DND-41 (cell line): Measurements from ENCODE around the gene SRRM2.

Experiments
- ATAC-seq: fragments of 200-7000 bp; cut with Tn5 transposase; 3 replicates; pipeline ENCODE4 v1.9.1; 2021; ENCODE audit warnings: low read depth; ENCODE audit not compliant: insufficient read depth
- DNase-seq: peaks from one replicate; pipeline ENCODE4 v3.0.0-alpha.2; 2020
- H2AFZ ChIP-seq: 2 replicates; pipeline ENCODE4 v1.6.0; 2012; ENCODE audit warnings: low read depth, low read length
- H3K27ac ChIP-seq: 2 replicates; pipeline ENCODE4 v1.5.1; 2012; ENCODE audit warnings: low read length, inconsistent platforms
- H3K27me3 ChIP-seq: fragments of 200-600 bp; sonication (generic); 2 replicates; pipeline ENCODE4 v1.6.0; 2012; ENCODE audit warnings: low read length, mild to moderate bottlenecking, inconsistent platforms; ENCODE audit not compliant: insufficient read depth, poor library complexity
- H3K36me3 ChIP-seq: 2 replicates; pipeline ENCODE4 v1.5.1; 2012; ENCODE audit warnings: low read length, inconsistent platforms; ENCODE audit not compliant: insufficient read depth
- H3K4me1 ChIP-seq: 2 replicates; pipeline ENCODE4 v1.5.1; 2012; ENCODE audit warnings: mild to moderate bottlenecking, low read length; ENCODE audit not compliant: insufficient read depth
- H3K4me2 ChIP-seq: 2 replicates; pipeline ENCODE4 v1.6.0; 2012; ENCODE audit warnings: mild to moderate bottlenecking, moderate library complexity, low read length, inconsistent platforms; ENCODE audit not compliant: insufficient read depth
- H3K4me3 ChIP-seq, 2 experiments: fragments of 200-600 bp in 1 of 2; shearing (Covaris generic) in 1 of 2; 2 replicates each; pipeline ENCODE4 v1.5.1; 2012 to 2016; ENCODE audit warnings: inconsistent platforms in 2 of 2, low read length in 2 of 2, mild to moderate bottlenecking in 2 of 2, low read depth in 1 of 2, moderate library complexity in 1 of 2
- H3K79me2 ChIP-seq: 2 replicates; pipeline ENCODE4 v1.6.0; 2012; ENCODE audit warnings: low read length, inconsistent platforms; ENCODE audit not compliant: insufficient read depth
- H3K9ac ChIP-seq: 2 replicates; pipeline ENCODE4 v1.6.0; 2012; ENCODE audit warnings: low read depth, mild to moderate bottlenecking, inconsistent platforms, low read length, moderate library complexity
- H3K9me3 ChIP-seq: 2 replicates; pipeline ENCODE4 v1.5.1; 2012; ENCODE audit warnings: low read length, moderate library complexity, mild to moderate bottlenecking, inconsistent platforms; ENCODE audit not compliant: insufficient read depth, severe bottlenecking
- H4K20me1 ChIP-seq: 2 replicates; pipeline ENCODE4 v1.6.0; 2012; ENCODE audit warnings: low read length; ENCODE audit not compliant: insufficient read depth
- EZH2 ChIP-seq: IDR thresholded peaks from 3 replicates; pipeline ENCODE4 v1.6.1; 2012; ENCODE audit warnings: borderline replicate concordance, low read depth, mild to moderate bottlenecking, moderate library complexity, low read length, inconsistent platforms; ENCODE audit not compliant: severe bottlenecking
- TF ChIP-seq, protein P1 (sequence below): IDR thresholded peaks from 2 replicates; pipeline ENCODE4 v1.5.1; 2012; ENCODE audit warnings: borderline replicate concordance, low read length, moderate library complexity, mild to moderate bottlenecking; ENCODE audit not compliant: poor library complexity, severe bottlenecking; ENCODE audit errors: extremely low read depth

The SRRM2 gene

DNA sequence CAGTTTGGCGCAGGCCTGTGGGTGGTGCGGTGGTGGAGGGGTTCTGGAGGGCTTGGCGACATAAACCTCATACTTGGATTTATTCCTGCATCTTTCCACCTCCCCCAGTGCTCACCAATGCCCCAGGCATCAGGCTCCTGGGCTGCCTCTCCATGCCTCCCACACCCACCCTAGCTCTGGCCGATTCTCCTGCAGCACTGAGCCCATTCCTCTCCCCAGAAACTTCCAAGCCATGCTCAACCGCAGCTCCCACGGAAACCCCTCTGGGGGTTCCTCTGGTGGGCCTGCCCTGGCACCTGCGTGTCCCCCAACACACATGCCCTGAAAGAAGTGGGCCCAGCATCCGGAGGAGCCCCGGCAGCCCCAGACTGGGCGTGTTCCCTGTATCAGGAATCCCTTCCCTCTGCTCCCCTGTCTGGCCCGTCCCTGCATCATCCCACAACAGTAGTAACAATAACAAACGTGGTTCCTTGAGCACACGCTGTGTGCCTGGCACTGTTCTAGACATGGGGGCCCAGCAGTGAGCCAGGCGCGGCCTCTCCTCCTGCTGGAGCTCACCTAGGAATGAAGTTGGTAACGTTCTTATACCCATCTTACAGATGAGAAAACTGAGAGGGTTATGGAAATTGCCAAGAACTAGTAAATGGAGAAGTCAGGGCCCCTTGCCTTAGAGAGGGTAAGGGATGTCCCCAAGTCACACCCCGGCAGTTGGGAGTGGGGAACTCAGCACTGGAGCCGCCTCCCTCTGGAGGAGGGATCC, 66.9 kb downstream of the SRRM2 start:
- H3K9me3 ChIP-seq, result no peaks in the 10 kb centered on the region
- H3K79me2 ChIP-seq, result no peaks in the 10 kb centered on the region
- H3K4me2 ChIP-seq, result no peak overlapping the region
- H4K20me1 ChIP-seq, result no peaks in the 10 kb centered on the region
- H3K27ac ChIP-seq, result no peak overlapping the region
- TF ChIP-seq, protein P1, sequence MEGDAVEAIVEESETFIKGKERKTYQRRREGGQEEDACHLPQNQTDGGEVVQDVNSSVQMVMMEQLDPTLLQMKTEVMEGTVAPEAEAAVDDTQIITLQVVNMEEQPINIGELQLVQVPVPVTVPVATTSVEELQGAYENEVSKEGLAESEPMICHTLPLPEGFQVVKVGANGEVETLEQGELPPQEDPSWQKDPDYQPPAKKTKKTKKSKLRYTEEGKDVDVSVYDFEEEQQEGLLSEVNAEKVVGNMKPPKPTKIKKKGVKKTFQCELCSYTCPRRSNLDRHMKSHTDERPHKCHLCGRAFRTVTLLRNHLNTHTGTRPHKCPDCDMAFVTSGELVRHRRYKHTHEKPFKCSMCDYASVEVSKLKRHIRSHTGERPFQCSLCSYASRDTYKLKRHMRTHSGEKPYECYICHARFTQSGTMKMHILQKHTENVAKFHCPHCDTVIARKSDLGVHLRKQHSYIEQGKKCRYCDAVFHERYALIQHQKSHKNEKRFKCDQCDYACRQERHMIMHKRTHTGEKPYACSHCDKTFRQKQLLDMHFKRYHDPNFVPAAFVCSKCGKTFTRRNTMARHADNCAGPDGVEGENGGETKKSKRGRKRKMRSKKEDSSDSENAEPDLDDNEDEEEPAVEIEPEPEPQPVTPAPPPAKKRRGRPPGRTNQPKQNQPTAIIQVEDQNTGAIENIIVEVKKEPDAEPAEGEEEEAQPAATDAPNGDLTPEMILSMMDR, result no peak
- no peak for TF ChIP-seq EZH2
- H3K4me1 ChIP-seq, result no peaks in the 10 kb centered on the region
- H3K36me3 ChIP-seq, result no peaks in the 10 kb centered on the region
- DNase-seq, result no peak
- no peak overlapping the region for H3K9ac ChIP-seq
- H2AFZ ChIP-seq, result no peak overlapping the region
- ATAC-seq, result no peak
- no peak overlapping the region for H3K4me3 ChIP-seq
- no peaks in the 10 kb centered on the region for H3K27me3 ChIP-seq

GRCh38 chr16:2819939-2820835, 67.7 kb downstream of the SRRM2 start:
- no peak for ATAC-seq
- no peak overlapping the region for H2AFZ ChIP-seq
- no peak for DNase-seq
- no peaks in the 10 kb centered on the region for H4K20me1 ChIP-seq
- no peaks in the 10 kb centered on the region for H3K27me3 ChIP-seq
- H3K4me3 ChIP-seq, result no peak overlapping the region
- H3K4me1 ChIP-seq, result no peaks in the 10 kb centered on the region
- no peaks in the 10 kb centered on the region for H3K79me2 ChIP-seq
- TF ChIP-seq EZH2, result no peak
- TF ChIP-seq, protein P1, result no peak
- no peak overlapping the region for H3K4me2 ChIP-seq
- H3K36me3 ChIP-seq, result no peaks in the 10 kb centered on the region
- H3K9me3 ChIP-seq, result no peaks in the 10 kb centered on the region
- H3K27ac ChIP-seq, result no peak overlapping the region
- H3K9ac ChIP-seq, result no peak overlapping the region
